Measurements from ENCODE around the gene DLGAP3.

- TF ChIP-seq ZBTB26 (CRISPR knock-in tag; IDR thresholded peaks at IDR 0.05; ENCODE audit: borderline replicate concordance) (no peak), SPEN (CRISPR knock-in tag; IDR thresholded peaks at IDR 0.05; ENCODE audit: low read depth) (no peak), PCBP1 (IDR thresholded peaks at IDR 0.05; ENCODE audit: borderline replicate concordance, low read depth, low read length) (no peak), ZNF790 (CRISPR knock-in tag; IDR thresholded peaks at IDR 0.05; ENCODE audit: borderline replicate concordance) (no peak), ZNF580 (CRISPR knock-in tag; IDR thresholded peaks at IDR 0.05; ENCODE audit: borderline replicate concordance, low read depth) (no peak), RERE (CRISPR knock-in tag; IDR thresholded peaks at IDR 0.05; ENCODE audit: low read depth) (no peak), MEIS2 (CRISPR knock-in tag; IDR thresholded peaks at IDR 0.05) (no peak), CAMTA2 (CRISPR knock-in tag; IDR thresholded peaks at IDR 0.05; ENCODE audit: borderline replicate concordance) (no peak), ZNF33B (CRISPR knock-in tag; IDR thresholded peaks at IDR 0.05) (no peak)
Observed at GRCh38 chr1:34831721-34832246, 97.7 kb downstream of the DLGAP3 start.

Data from HepG2 (cell line).